DMS53 treated with DMSO at 0.1 percent for 48 hours (cell line): ENCODE measurements around the gene CCNO.

Experiments used
- DNase-seq: peaks from one replicate; lab custom pipeline; 2025; ENCODE audit not compliant: unreplicated experiment; lab: John Stamatoyannopoulos, UW

The CCNO gene

GRCh38 chr5:55223812-55224240 is 9.6 kb downstream of the CCNO start:
- no peak for DNase-seq

GRCh38 chr5:55222985-55223811 is 10.2 kb downstream of the CCNO start:
- no peak for DNase-seq

GRCh38 chr5:55222092-55222984 is 11.1 kb downstream of the CCNO start:
- DNase-seq = no peak

- peak; percentile 68 for DNase-seq
Measured at GRCh38 chr5:55220433-55221185, 12.8 kb downstream of the CCNO start.

DNA sequence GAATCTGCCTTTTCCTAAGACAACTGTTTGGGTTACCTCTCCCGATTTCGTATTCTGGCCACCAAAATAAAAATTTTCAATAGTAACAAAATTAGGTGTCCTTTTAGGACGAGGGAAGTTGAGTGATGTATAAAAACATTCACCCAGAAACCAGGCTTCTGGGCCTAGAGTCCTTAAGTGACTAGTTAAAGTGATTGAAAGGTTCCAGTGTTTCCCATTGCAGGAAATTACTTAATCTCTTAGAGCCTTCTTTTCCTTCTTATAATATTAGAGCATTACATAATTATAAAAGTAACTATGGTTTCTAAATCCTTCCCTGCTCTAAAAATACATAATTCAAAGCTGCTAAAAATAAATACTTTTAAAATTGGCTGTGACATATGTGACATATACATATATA is 13.6 kb downstream of the CCNO start:
- DNase-seq = peak; percentile 7

GRCh38 chr5:55218967-55219366 is 14.4 kb downstream of the CCNO start:
- DNase-seq = peak; percentile 98

- DNase-seq = peak; percentile 57
Measured at GRCh38 chr5:55211184-55211874, 22.1 kb downstream of the CCNO start.

DNA sequence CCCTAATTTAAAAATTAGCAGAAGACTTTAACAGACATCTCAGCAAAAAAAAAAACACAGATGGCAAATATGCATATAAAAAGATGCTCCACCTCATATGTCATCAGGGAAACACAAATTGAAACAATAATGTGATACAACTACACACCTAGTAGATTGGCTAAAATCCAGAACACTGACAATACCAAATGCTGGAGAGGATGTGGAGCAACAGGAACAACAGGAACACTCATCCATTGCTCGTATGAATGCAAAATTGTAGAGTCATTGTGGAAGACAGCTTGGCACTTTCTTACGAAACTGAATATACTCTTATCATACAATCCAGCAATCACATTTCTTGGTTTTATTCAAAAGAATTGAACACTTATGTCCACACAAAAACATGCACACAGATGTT is 28.4 kb downstream of the CCNO start:
- no peak for DNase-seq

GRCh38 chr5:55191165-55191564 is 42.2 kb downstream of the CCNO start:
- DNase-seq = no peak

DNA sequence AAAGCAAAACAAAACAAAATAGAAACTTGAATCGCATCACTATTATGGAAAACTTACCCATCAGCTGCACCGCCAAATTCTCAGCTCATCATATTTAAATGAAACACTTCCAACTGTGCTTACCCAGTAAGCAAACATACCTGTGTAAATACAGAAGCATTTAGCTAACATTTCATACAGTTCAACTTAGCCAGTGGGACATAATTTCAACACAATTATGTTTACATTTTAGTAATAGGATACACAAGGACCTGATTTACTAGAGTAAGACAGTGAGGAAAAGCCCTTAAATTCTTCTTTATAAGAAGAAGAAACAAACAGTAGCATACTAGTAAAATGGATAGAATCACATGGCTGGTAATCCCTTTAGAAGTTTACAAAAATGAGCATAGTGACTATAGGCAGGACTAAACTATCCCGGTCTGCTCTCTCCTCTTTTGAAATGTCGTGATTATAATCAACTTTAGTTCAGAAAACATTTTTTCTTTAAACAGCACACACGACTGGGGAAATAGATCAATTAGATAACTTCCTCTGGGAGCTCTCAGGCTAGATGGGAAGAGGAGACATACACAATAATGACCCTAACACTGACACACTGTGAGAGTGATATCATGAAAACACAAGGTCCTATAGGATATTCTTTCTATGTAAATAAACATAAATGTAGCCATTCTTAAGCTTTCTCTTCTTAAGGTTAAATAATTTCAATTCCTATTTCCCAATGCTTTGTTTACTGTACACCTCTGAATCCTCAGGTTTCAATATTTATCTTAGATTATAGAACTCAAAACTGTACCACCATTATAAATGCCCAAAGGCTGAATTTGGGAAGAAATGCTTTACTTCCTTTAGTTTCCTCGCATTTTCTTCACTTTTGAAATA is 44.5 kb downstream of the CCNO start:
- peak; percentile 83 for DNase-seq

GRCh38 chr5:55187370-55187769 is 46.0 kb downstream of the CCNO start:
- peak; percentile 77 for DNase-seq
